Pericardium fibroblast (primary cell): ENCODE measurements around the gene PTP4A1. TPM values are rescaled to one million over a fixed set of nuclear protein-coding genes. Genes with fewer than 3 reads are reported as not detected.

Experiments
- total RNA-seq: library from RNA; depleted of rRNA; stranded (reverse); fragments of >200 nt; gene quantifications from 2 replicates; pipeline ENCODE4 v1.2.3, GENCODE V29; 2015

The PTP4A1 gene
- total RNA-seq = 9.9 and 10.1 TPM in 2 replicates

DNA sequence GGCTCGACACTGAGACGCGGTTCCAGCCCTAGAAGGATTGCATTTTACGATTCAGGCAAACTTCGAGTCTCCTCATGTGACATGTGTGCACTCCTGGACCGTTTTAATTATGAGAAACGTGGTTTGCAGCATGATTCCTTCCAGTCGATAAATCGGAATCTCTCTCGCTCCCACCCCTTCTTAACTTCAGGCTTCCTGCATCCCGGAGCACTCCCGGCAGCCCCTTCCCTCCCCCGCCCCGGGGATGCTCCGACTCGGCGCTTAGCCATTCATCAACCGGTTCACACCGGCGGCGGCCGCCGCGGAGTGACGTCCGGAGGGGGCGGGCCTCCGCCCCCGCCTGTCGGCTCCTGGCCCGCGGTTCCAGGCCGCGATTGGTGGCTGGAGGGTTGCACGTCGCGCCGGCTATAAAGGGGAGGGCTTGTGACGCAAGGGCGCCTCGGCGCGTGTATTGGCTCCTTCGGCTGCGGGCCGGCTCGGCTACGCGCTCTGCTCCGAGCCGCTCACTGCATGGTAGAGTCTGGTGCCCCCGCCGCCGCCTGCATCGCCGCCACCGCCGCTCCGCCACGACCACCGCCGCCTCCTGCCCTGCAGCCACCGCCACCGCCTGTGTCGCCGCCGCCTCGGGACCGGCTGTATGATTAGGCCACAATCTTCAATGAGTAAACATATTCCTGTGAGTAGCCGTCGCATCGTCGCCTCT lies at the start of gene PTP4A1, which contains the start of gene LOC128125822:
PTP4A1 (plus strand) TSS at position 437 of the 703 bp plus-strand sequence. CDS start 4,401 bp downstream, outside the sequence.
LOC128125822 (plus strand) TSS at position 437 of the 703 bp plus-strand sequence.

Other genes starting within 250 kb of the PTP4A1 start
- 24.7 and 29.5 TPM in 2 replicates for gene PHF3, start 63.3 kb downstream of the PTP4A1 start, total RNA-seq